Measurements from ENCODE around the gene SLC25A29.
A peak's percentile ranks its signal among the peaks of the same experiment; 100 is the strongest.

Gene SLC25A29

DNA sequence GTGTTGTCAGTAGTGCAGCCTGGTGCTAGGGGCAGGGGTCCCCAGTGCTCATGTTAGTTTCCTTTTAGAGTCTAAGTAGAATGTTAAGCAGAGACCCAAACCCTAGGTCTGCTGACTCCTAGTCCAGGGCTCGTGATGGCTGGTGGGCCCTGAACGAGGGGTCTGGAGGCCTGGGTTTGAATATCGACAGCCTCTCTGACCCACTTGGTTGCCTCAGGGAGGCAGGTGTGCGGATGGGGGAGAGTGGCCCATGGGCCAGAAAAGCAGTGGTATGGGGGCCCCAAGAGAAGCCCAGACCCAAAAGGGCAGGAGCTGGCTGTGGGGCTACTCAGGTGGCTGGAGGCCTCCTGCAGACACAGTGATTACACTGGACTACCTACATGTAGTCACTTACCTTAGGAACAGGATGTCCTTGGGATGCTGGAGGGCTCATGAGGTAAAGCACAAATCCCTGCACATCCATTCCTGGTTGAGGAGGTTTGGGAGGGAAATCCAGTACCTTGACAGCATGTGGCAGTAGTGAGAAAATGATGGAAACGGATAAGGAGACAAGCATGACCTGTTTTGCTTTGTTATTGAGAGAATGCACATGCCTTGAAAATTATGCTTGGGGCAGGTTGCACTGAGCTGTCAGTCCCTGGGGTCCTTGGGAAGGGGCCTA is 1.7 kb upstream of the SLC25A29 start:
- DNase-seq (ENCODE audit: low read depth) = no peak
- no peak overlapping the region for H3K4me3 ChIP-seq (ENCODE audit: low read depth, low read length)
- TF ChIP-seq MYC (IDR thresholded peaks at IDR 0.05; ENCODE audit: low read depth, low read length) = no peak
- TF ChIP-seq, protein P1, sequence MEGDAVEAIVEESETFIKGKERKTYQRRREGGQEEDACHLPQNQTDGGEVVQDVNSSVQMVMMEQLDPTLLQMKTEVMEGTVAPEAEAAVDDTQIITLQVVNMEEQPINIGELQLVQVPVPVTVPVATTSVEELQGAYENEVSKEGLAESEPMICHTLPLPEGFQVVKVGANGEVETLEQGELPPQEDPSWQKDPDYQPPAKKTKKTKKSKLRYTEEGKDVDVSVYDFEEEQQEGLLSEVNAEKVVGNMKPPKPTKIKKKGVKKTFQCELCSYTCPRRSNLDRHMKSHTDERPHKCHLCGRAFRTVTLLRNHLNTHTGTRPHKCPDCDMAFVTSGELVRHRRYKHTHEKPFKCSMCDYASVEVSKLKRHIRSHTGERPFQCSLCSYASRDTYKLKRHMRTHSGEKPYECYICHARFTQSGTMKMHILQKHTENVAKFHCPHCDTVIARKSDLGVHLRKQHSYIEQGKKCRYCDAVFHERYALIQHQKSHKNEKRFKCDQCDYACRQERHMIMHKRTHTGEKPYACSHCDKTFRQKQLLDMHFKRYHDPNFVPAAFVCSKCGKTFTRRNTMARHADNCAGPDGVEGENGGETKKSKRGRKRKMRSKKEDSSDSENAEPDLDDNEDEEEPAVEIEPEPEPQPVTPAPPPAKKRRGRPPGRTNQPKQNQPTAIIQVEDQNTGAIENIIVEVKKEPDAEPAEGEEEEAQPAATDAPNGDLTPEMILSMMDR (IDR thresholded peaks at IDR 0.05; ENCODE audit: low read depth, low read length) = no peak

DNA sequence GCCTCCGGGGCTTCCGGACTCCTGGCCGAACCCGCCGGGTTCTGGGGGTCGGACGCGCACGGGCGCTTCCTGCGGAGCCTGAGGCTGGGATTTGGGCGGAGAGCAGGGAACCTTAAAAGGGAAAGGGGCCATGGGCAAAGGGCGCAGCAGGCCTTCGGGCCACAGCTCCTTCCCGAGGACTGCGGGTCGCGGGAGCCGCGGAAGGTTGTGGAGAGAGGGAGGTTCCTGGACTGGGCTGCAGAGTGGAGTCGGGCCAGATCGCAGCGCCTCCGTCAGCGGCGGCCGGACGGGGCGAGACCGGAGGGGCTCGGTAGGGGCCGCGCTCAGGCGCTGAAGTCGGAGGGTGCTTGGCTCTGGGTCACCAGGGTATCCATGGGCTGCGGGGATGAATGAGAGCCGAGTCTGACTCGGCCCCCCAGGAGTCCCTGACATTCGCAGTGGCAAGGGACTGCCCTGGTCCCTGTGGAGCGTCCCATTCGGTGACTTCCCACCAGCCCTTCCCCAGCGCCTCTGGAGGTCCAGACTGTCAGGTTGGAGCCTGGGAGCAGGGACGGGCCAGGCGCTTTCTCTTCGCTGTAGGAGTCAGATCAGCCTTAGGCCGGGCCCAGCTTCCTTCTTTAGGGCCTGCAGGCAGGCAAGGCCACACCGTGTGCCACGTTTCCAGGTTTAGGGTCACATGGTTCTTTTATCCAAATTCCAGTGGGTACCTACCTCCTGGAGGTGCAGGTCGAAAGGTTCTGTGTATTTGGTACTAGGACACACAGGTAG is 938 bp upstream of the SLC25A29 start:
- peak overlapping the region; percentile 59 for H3K4me3 ChIP-seq (ENCODE audit: low read depth, low read length)
- peak; percentile 32 for DNase-seq (ENCODE audit: low read depth)
- TF ChIP-seq POLR2A (IDR thresholded peaks at IDR 0.05; ENCODE audit: extremely low read depth, insufficient read length) (no peak), MYC (IDR thresholded peaks at IDR 0.05; ENCODE audit: low read depth, low read length) (peak; percentile 16; the same call in 1 of the 2 replicates)
- TF ChIP-seq, protein P2, sequence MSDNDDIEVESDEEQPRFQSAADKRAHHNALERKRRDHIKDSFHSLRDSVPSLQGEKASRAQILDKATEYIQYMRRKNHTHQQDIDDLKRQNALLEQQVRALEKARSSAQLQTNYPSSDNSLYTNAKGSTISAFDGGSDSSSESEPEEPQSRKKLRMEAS (IDR thresholded peaks at IDR 0.05; ENCODE audit: low read depth, low read length) = peak; percentile 31; the same call in 1 of the 2 replicates
- TF ChIP-seq, protein P1 (IDR thresholded peaks at IDR 0.05; ENCODE audit: low read depth, low read length) = no peak

DNA sequence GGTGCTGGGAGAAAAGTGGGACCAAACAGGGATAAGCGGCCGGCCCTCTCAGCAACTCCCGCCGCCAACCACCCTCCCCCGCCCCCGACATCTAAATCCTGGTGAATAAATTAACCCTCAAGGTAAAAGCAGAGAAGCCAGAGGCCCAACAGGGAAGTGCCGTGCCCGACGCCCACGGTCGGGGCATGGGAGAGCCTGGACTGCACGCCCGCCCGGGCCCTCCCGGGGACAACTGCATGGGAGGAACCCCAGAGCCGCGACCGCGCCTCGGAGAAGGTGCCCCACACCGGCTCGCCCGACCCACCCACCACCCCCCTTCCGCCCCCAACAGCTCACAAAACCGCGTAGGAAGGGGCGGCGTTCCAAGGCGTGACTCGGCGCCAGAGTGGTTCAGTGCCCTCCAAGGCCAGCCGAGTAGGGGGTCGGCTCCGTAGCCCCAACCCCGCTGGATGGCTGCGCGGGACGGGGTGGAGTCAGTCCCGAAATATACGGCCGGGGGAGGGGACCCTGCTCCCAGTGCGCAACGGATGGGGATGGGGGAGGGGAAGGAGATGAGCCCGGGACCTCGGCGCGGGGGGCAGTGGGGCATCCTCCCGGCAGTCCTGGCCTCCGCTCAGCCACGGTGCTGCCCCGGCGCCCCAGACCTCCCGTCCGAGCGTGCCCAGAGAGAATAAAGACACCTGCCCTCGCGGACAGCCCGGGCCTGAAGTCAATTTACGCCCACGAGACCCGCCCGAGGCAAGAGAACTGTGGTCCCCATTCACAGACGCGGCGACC is 732 bp downstream of the SLC25A29 start:
- peak overlapping the region; percentile 52 for H3K4me3 ChIP-seq (ENCODE audit: low read depth, low read length)
- DNase-seq (ENCODE audit: low read depth) = peak; percentile 79
- TF ChIP-seq, protein P1 (IDR thresholded peaks at IDR 0.05; ENCODE audit: low read depth, low read length) = no peak
- TF ChIP-seq MYC (IDR thresholded peaks at IDR 0.05; ENCODE audit: low read depth, low read length) = 0 out of 2 replicates have a peak, but pooled peaks have one; percentile 12

DNA sequence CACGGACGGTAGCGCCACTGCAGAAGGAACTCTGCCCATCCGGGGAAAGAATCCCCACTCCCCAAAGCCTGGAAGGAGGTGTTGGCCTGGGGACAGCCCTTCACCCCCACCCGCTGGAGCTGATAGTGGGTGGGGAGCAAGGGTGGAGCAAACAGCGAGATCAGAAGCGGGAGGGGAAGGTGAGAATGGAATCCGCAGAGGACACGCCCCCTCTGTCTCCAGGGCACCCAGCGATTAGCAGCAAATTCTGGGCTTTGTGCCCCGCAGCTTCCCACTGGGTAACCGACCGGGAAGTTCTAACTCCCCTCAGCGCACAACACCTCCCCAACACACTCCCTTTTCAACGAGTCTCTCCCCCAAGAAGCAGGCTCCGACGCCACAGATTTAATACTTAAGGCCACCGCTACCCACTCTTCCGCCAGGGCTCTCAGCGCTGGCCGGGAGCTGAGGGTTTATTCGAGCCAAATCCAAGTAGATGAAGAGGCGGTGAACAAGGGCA is 1.4 kb downstream of the SLC25A29 start:
- TF ChIP-seq, protein P2 (IDR thresholded peaks at IDR 0.05; ENCODE audit: low read depth, low read length) = no peak
- TF ChIP-seq, protein P1 (IDR thresholded peaks at IDR 0.05; ENCODE audit: low read depth, low read length) = no peak
- TF ChIP-seq MYC (IDR thresholded peaks at IDR 0.05; ENCODE audit: low read depth, low read length) (no peak), POLR2A (IDR thresholded peaks at IDR 0.05; ENCODE audit: extremely low read depth, insufficient read length) (no peak)
- H3K4me3 ChIP-seq (ENCODE audit: low read depth, low read length) = peak overlapping the region; percentile 52
- DNase-seq (ENCODE audit: low read depth) = peak; percentile 40

DNA sequence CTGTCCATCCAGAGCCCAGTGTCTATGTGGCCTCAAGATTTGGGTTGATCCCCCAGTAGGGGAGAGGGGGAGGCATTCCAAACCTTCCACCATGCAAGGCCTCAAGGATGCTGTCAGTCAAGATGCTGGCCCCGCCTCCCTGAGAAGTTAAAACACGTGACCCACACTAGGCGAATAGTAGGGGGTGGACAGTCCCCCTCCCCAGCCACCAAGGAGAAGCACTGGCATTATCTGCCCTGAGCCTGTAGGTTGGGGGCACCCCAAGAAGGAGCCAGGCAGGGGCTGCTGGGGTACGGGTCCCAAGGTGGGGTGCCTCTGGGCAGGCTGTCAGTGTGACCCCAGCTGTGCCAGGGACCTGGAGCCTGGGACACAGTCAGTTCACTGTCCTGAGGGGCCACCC is 2.3 kb downstream of the SLC25A29 start:
- DNase-seq (ENCODE audit: low read depth) = no peak
- no peak overlapping the region for H3K4me3 ChIP-seq (ENCODE audit: low read depth, low read length)
- TF ChIP-seq, protein P1 (IDR thresholded peaks at IDR 0.05; ENCODE audit: low read depth, low read length) = no peak
- TF ChIP-seq, protein P2 (IDR thresholded peaks at IDR 0.05; ENCODE audit: low read depth, low read length) = no peak
- TF ChIP-seq POLR2A (IDR thresholded peaks at IDR 0.05; ENCODE audit: extremely low read depth, insufficient read length) (no peak), MYC (IDR thresholded peaks at IDR 0.05; ENCODE audit: low read depth, low read length) (no peak)
